Measurements from ENCODE around the gene CACNA2D1.

Gene CACNA2D1

DNA sequence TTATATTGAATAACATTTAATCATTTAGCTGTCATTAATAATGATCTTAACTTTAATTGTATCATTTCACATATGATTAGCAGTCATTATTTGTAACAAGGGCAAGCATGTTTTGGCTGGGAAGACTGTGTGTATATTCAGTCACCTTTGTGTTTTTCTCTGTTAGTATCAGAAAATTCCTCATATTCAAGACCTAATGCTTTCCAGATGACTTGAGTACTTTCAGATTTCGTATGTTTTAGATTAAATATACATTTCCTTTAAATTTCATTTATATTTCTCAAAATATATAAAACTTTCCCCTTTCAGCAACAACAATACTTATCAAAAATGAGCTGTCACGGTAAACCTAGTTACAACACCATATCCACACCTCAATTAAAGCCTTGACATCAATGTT lies 6.3 kb upstream of the CACNA2D1 start:
- no peaks in the 10 kb centered on the region for H3K27me3 ChIP-seq
- H3K36me3 ChIP-seq = no peaks in the 10 kb centered on the region
- no peaks in the 10 kb centered on the region for H3K4me1 ChIP-seq
- DNase-seq = no peak
- H3K4me3 ChIP-seq (ENCODE audit: low read depth, low read length) = no peak overlapping the region
- TF ChIP-seq, protein P1, sequence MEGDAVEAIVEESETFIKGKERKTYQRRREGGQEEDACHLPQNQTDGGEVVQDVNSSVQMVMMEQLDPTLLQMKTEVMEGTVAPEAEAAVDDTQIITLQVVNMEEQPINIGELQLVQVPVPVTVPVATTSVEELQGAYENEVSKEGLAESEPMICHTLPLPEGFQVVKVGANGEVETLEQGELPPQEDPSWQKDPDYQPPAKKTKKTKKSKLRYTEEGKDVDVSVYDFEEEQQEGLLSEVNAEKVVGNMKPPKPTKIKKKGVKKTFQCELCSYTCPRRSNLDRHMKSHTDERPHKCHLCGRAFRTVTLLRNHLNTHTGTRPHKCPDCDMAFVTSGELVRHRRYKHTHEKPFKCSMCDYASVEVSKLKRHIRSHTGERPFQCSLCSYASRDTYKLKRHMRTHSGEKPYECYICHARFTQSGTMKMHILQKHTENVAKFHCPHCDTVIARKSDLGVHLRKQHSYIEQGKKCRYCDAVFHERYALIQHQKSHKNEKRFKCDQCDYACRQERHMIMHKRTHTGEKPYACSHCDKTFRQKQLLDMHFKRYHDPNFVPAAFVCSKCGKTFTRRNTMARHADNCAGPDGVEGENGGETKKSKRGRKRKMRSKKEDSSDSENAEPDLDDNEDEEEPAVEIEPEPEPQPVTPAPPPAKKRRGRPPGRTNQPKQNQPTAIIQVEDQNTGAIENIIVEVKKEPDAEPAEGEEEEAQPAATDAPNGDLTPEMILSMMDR (IDR thresholded peaks at IDR 0.05; ENCODE audit: low read depth, low read length) = no peak
- H3K9me3 ChIP-seq = no peaks in the 10 kb centered on the region

DNA sequence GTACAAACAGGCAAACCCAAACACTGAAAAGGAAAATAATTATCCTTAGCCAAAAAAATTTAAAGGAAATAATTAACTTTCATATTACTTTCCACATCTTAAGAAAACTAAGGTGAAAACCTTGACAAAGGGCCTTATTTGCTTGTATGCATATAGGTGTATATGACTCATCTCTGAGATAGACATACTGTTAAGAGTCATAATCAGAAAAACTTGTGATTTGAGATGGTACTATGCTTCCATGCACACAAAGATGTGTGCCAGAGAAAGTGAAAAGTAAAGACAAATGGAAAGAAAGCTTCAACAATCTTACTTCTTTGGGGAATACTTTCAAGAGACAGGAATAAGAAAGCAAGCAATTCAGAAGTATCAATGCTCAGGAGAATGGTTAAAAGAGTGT lies 3.3 kb upstream of the CACNA2D1 start:
- Histone ChIP-seq H3K4me1 (peaks cover 6% of the 10 kb centered on the region), H3K9me3 (no peaks in the 10 kb centered on the region), H3K36me3 (peaks cover 9% of the 10 kb centered on the region), H3K27me3 (no peaks in the 10 kb centered on the region), H3K4me3 (ENCODE audit: low read depth, low read length) (no peak overlapping the region)
- TF ChIP-seq, protein P1 (IDR thresholded peaks at IDR 0.05; ENCODE audit: low read depth, low read length) = no peak
- no peak for DNase-seq

DNA sequence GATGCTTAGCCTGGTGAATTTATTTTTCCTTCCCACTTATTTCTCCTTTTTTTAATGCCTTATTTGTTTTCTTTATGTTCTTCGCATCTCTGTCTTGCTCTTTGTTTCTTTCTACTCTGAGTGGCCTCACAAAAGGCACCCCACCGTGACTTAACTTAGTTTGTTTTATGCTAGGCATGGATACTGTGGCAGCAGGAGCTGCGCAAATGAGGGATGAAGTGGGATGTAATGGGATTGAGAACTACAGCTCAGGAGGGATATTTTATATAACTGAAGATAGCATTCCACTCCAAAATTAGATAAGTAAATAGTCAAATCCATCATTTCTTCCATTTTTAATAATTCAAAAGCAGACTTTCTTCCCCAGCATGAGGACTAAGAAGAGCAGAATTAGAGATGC lies 1.7 kb upstream of the CACNA2D1 start:
- DNase-seq = no peak
- Histone ChIP-seq H3K9me3 (no peaks in the 10 kb centered on the region), H3K27me3 (no peaks in the 10 kb centered on the region), H3K36me3 (peaks cover 9% of the 10 kb centered on the region), H3K4me3 (ENCODE audit: low read depth, low read length) (no peak overlapping the region), H3K4me1 (peaks cover 6% of the 10 kb centered on the region)
- TF ChIP-seq, protein P1 (IDR thresholded peaks at IDR 0.05; ENCODE audit: low read depth, low read length) = no peak

DNA sequence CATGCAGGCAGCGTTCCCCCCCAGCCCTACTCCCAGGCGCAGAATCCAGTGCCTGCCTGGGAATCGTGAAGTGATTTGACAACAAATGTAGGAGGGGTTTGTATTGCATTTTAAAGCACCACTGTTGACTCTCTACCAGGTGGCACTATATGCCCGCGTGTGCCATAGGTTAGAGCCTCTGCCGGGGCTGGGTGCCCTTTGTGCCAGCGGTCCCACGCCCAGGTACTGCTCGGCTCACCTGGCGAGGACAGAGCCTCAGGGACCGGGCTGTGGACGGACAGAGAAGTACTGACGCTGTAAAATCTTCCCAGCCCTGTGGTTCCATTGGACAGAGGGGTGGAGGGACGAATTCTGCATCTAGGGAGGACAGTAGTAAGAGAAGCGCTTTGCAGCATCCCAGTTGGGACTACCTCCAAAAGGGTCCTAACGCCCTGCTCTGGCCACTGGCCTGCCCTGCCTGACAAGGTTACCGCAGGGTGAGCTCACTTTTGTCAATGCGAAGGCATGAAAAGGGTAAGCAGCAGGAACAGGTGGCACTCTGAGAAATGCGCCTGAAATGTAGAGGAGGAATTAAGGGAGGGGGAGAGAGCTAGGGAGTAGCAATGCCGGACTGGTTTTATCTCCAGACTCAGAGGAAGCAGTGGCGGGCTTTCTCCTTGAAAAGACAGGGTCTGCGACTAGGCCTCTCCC lies 788 bp upstream of the CACNA2D1 start:
- Histone ChIP-seq H3K9me3 (no peaks in the 10 kb centered on the region), H3K36me3 (peaks cover 9% of the 10 kb centered on the region), H3K27me3 (no peaks in the 10 kb centered on the region), H3K4me3 (ENCODE audit: low read depth, low read length) (peak overlapping the region; percentile 72), H3K4me1 (peaks cover 11% of the 10 kb centered on the region)
- DNase-seq = no peak
- TF ChIP-seq, protein P1 (IDR thresholded peaks at IDR 0.05; ENCODE audit: low read depth, low read length) = peak; percentile 21; the same call in 1 of the 2 replicates

DNA sequence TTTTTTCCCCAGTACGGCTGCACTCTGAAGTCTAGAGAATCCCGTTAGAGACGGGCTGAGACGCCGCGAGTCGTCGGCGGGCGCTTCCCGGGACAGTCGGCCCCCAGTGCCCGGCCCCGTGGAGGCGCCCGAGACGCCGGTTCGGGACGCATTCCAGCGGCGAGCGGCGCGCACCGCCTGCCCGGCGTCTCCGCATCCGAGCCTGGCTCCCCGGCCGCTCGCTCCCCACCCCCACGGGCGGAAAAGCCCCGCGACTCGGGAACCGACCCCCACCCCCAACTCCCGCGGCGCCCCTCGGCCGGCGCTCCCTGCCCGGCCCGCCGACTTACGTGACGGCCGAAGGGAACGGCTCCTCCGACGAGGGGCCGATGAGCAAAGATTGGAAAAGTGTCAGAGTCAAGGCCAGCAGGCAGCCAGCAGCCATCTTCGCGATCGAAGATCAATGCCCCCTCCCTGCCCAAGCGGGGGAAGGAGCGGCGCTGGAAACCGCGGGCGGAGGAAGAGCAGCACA lies 486 bp downstream of the CACNA2D1 start:
- TF ChIP-seq, protein P1 (IDR thresholded peaks at IDR 0.05; ENCODE audit: low read depth, low read length) = no peak
- peak; percentile 59 for DNase-seq
- Histone ChIP-seq H3K36me3 (peaks cover 9% of the 10 kb centered on the region), H3K27me3 (no peaks in the 10 kb centered on the region), H3K9me3 (no peaks in the 10 kb centered on the region), H3K4me1 (peaks cover 14% of the 10 kb centered on the region), H3K4me3 (ENCODE audit: low read depth, low read length) (peak overlapping the region; percentile 91)

DNA sequence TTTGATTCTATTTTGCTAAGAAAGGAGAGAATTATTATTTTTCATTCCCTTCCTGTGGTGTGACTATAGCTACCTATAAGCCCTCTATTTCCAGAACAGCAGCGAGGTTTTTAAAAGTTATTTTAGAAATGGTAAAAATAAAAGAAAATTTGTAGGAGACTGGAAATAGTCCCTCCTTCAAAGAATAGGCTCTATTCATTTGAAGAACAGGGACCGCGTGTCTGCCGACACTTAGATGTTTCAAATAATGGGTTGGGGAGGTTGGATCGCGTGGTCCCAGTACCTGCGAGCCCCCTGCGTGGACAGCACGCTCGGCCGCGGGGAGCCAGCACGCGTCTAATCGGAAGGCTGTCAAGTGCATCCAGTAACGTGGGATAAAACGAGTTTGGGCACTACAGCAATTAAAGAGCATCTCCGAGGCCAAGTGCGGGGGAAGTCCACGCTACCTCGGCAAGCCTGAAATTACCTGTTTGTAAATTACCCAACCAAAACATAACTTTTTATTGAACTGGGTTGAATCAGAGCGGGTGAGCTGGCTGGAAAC lies 1.0 kb downstream of the CACNA2D1 start:
- no peaks in the 10 kb centered on the region for H3K27me3 ChIP-seq
- DNase-seq = peak; percentile 48
- H3K4me3 ChIP-seq (ENCODE audit: low read depth, low read length) = peak overlapping the region; percentile 91
- H3K36me3 ChIP-seq = peaks cover 9% of the 10 kb centered on the region
- H3K9me3 ChIP-seq = no peaks in the 10 kb centered on the region
- peaks cover 14% of the 10 kb centered on the region for H3K4me1 ChIP-seq
- TF ChIP-seq, protein P1 (IDR thresholded peaks at IDR 0.05; ENCODE audit: low read depth, low read length) = no peak
